Activated effector memory CD4-positive, alpha-beta T cell treated with Interleukin-2 at 50 U/mL for 16 hours (primary cell): Measurements from ENCODE around the gene NUDT2.

Experiments
- DNase-seq: peaks from one replicate; pipeline ENCODE4 v3.0.0-alpha.2; 2020

The NUDT2 gene

DNA sequence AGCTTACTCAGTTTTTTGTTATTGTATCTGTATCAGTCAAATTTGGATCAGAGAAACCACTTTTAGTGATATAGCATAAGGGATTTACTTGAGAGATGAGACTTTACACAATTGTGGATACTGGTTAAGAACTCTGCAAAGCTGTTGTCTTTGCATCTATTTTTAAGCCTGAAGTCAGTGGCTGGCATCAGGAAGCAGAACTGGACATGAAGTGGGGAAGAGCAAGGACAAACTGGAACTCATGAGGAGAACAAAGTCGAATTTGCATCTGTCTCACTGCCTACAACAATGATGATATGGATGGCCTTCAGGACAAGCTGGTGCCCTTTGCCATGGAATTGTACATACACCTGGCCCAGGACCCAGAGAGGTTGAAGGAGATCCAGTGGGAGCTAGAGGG lies 63.1 kb downstream of the NUDT2 start:
- no peak for DNase-seq
